GM18868 (cell line): ENCODE results near the gene LRMDA.
"Not testable (repeated sequence)": the region's sequence is repeated elsewhere in the genome, so short reads cannot be mapped to it uniquely, and the experiment has no call there.

Experiments
- ATAC-seq: cut with Tn5 transposase; IDR thresholded peaks from one replicate; pipeline ENCODE4 v1.9.1; 2021; ENCODE audit warnings: mild to moderate bottlenecking, moderate library complexity; ENCODE audit not compliant: unreplicated experiment

Gene LRMDA

DNA sequence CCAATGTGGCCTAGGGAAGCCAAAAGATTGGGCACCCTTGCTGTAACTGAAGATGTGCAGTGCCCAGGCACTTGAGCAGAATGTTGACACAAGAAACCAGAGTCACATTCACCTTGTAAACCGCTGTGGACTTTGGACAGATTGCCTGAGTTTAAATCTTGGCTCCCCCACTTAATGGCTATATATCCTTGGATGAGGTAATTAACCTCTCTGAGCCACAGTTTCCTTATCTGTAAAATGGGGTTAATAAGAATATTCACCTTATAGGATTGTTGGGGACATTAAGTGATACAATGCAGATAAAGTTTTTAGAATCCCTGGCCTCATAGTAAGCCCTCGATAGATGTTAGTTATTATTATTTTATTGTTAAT is 331.0 kb downstream of the LRMDA start:
- ATAC-seq, result no peak

DNA sequence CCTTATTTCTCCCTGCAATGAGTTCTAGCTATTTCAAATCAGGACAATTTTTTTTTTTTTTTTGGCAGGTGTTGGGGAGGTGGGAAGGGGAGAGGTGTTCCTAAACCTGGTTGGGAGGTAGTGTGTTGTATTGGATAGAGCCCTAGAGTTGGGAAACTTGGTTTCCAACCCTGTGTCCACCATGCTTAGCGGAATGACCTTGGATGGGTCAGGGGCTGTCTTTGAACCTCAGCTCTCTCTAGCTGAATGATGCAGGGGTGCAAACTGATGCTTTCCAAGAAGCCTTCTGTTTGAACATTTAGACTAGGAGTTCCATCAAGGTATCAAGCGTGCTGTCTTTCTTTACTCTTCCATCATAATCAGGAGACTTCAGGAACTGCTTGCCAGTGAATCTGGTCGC is 332.2 kb downstream of the LRMDA start:
- ATAC-seq, result no peak

DNA sequence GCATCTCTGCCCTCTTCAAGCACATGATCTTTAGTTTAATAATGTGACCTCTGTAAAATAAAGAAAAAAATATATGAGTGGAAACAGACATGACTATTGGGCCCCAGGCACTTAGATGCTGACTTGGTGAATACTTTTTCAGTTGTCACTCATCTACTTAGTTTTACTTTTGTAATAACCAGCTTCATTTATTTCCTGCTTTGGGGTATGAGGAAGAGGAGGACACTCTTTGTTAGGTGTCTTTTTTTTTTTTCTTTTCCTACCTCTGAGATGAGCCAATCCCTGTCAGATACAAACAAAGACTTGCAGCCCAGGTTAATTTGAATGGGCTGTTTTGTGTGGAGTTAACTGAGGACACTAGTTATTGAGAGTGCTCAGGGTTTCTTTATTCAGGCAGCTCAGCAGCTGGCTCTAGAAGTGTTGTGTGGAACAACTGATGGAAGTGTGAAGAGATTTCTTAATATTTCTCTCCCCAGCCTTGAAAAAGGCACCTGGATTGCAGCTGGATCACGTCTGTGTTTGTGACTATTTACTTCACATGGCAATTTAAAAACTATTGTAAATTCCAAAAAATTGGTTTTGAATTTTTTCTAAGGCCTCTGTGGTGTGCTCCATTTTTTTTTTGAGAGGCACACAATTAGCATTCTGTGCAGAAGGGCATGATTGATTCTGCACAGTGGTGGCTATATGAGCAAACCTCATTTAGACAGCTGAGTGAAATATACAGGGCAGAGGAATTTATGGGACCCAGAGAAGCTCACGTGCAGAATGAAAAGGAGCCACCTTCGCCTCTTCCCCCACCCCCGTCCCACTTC is 333.8 kb downstream of the LRMDA start:
- ATAC-seq, result no peak

GRCh38 chr10:75765789-75766096 is 334.3 kb downstream of the LRMDA start:
- no peak for ATAC-seq

- ATAC-seq, result no peak
Measured at GRCh38 chr10:75766106-75766505, 334.7 kb downstream of the LRMDA start.

- not testable (repeated sequence) for ATAC-seq
Measured at GRCh38 chr10:75766752-75767151, 335.3 kb downstream of the LRMDA start.

GRCh38 chr10:75770626-75771081 is 339.2 kb downstream of the LRMDA start:
- no peak for ATAC-seq

DNA sequence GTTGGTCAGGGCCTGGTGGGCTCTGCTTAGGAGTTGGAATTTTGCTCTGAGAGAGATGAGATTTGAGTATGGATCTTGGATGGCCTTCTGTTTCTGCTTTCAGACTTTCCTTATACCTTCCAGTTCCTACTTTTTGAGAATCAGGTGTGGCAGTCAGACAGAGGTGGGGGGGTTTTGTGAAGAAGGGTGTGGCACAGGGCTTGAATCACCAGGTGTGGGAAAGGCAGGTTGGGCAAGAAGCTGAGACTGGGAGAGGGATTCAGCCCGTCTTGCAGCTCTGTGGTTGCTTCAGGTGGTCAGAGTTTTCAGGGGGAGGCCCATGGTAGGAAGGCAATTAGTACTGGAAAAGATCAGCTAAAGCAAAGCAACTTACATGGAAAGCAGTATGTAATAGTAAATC is 340.2 kb downstream of the LRMDA start:
- ATAC-seq, result no peak

DNA sequence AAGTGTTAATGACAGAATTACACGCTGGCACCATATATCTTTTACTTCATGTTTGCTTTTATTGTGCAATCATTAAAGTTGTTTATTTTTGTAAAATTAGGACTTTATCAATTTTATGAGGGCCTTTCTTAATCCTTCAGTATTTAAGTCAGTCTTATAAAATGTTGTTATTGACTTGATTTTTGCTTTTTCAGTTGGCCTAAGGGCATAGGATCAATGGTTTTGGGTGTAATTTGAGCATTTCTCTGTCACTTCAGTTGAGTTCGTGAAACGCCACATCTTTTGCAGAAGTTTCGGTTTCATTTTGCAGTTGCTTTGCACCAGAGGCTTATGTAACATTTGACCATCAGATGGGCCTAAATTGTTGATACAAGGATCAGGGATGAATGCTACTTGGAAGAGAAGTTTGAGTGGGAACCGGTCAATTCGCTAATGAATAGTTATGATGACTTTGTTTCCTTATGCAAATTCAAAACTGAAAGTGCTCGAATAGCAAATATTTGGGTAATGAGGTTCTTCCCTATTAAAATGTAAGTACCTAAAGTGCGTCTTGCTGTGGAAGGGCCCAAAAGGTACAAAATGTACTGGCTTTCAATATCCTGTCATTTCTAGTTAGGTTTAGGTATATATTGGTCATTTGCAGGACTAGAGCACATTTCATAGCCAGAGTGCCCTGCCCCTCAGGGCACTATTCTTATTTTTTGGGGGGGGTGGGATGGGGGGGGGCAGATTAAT is 340.9 kb downstream of the LRMDA start:
- peak; percentile 74 for ATAC-seq

GRCh38 chr10:75773231-75773780 is 341.9 kb downstream of the LRMDA start:
- ATAC-seq, result no peak

- no peak for ATAC-seq
Measured at GRCh38 chr10:75773813-75774782, 342.7 kb downstream of the LRMDA start.

DNA sequence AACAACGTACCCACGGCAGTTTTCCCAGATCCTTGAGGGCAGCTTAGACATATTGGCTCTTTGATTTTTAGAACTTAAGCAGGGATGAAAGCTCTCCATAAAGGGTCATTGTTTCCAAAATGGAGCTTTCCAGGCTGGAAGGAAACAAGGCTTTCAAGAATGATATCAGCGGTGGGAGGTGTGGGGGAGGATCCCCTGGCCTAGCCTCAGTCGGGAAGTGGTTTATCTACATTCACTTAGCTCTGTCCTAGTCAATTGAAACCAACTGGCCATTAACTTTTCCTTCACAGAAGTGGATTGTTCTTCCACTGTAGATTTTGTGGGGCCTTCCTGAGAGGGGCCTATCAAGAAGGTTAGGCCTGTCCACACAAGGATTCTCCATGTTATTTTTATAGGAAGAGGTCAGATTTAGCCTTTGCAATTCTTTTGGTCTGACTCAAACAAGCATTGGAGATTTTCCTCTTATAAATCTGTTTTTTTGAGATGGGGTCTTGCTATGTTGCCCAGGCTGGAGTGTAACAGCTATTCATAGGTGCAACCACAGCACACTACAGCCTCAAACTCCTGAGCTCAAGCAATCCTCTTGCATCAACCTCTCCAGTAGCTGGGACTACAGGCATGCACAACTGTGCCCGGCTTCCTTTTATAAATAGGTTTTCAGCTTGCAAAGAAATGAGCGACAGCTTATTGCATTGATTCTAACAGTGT is 343.5 kb downstream of the LRMDA start:
- no peak for ATAC-seq

DNA sequence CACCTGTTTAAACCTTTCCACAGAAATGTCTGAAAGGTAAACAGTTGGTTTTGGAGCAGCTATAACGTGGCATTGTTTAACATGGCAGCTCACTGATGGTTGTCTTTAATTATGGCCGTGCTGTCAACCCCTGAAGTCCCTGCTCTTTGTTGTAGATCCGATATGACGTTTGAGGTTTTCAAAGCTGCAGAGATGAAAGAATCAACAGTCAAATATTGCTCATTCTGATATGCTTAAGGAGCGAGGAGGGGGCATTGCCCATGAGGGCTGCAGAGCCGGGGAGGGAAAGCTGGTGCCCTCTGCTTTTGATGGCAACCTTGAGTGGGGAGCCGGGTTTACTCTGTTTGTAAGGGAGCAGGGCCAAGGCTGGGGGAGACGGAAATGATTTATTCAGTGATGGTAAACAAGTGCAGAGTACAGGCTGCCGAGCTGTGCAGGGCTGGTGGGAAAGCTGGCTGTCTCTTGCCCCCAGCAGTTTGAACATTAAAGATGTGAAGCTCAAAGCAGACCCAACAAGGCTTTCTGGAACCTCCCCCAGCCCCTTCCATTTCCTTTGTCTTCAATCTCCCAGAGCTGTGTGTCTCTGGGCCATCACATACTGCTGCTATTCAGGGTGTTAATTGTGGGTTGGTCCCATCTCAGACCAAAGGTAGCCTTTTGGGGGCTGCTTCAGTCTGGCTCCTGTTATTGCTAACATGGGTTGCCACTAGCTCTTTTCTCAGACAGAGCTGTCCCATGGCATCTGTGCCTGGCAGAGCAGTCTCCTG is 345.5 kb downstream of the LRMDA start:
- no peak for ATAC-seq

- ATAC-seq, result no peak
Measured at GRCh38 chr10:75778665-75779064, 347.2 kb downstream of the LRMDA start.

DNA sequence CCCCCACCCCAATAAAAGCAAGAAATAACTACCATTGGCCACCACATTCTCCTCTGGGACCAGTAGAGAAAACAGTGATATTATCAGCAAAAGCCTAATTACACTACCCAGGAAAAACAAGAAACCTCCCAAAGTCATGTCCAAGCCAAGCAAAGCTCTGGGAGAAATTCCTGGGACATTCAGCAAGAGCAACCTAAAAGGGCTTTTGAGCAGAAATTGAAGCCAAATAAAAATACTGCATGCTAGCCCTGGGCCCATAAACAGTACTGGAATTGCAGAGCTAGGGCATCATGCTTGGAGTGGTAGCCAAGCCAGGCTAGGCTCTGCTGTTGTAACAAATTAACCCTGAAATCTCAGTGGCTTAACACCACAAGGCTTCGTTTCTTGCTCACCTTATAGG is 347.9 kb downstream of the LRMDA start:
- ATAC-seq, result no peak

GRCh38 chr10:75782463-75783248 is 351.2 kb downstream of the LRMDA start:
- no peak for ATAC-seq

DNA sequence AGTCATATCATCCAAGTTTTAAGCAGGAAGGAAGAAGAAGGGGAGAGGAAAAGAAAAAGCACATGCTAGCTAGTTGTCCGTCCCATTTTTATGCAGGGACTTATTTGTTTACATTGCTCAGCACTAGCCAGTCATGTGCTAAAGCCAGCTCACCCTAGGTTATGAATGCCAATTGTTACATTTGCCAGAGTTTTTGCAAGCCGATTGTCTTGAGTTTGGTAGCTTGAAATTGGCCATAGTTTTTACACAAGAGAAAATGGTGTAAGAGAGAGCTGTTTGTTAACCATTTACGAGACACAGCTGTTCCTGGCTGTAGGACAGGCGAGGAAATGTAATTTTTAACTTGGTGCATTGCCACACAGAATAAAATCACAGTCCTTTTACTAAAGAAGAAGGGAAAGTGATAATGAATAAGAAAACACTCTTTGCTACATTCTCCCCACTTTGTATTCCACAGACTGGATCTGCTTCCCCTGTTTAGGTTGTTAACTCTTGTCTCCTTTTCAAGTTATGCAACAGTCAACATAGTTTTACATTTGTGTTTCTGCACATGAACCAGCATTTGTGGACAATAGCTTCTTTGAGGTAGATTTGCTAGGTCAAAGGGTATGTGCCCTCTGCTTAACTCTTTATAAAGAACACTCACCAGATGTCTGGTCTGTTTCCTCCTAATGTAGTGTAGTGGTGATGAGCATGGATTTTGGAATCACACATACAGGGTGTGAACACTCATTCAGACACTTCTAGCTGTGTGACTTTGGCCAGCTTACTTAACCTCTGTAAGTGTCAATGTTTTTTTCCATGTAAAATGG is 357.2 kb downstream of the LRMDA start:
- ATAC-seq, result no peak

GRCh38 chr10:75793848-75794247 is 362.4 kb downstream of the LRMDA start:
- ATAC-seq, result no peak
